ENCODE results near the gene PCNA.

Gene PCNA

GRCh38 chr20:5119435-5120184 is at the start of gene PCNA:
Gene PCNA, minus strand, starts transcription at chr20:5119958. Its CDS starts 160 bp downstream, at chr20:5119798.
- H3K9me3 ChIP-seq (ENCODE audit: low read length), result no peaks in the 10 kb centered on the region
- peak within 1 kb of the TSS; percentile 67 to 99 for H3K4me3 ChIP-seq (ENCODE audit: low read depth in 1 of 2, low read length in 2 of 2)
- H3K4me1 ChIP-seq (ENCODE audit: insufficient read depth, low read length), result peaks cover 14% of the 10 kb centered on the region
- peak within 1 kb of the TSS; percentile 92 for H3K27ac ChIP-seq (ENCODE audit: low read depth, low read length)
- peak within 1 kb of the TSS; percentile 72 for H3K9ac ChIP-seq (ENCODE audit: low read length)
- peaks cover 12% of the 10 kb centered on the region for H3K36me3 ChIP-seq (ENCODE audit: insufficient read depth, low read length)
- H3K27me3 ChIP-seq (ENCODE audit: control insufficient read depth in 1 of 2, insufficient read depth in 2 of 2, low read length in 2 of 2), result no peaks in the 10 kb centered on the region

DNA sequence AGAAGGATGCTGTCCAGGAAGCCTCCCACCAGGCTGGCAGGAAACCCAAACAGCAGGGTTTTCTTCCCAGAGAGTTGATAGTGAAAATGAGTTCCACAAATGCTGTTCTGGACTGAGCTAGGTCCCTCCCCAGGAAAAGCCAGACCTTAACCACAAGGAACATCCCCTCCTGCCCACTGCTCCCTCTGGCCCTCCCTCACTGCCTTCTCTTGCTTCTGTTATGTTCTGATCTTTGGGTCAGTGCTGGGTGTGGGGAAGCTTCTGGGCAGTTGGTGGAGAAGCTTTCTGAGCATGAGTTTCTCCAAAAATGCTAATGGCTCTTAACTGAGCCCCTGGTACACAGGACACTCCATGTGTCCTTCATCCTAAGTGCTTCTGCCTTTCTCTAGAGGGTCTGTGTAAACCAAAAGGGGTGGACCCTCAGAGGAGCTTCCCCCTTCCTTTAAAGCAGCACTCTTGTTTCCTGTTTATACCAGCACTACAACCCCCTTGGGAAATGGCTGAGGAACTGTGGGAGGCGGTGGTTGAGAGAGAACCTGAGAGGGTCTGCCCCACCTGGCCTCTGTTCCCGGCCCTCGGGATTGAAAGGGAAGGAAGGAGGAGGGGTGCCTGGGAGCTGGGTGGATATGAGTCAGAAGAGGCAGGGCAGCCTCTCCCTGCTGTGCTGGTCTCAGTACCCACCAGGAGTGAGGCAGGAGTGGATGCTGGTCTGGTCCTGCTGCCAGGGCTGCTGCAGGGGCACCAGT is 49.1 kb upstream of the PCNA start:
- Histone ChIP-seq H3K4me3 (ENCODE audit: low read depth in 1 of 2, low read length in 2 of 2) (no peak overlapping the region), H3K9me3 (ENCODE audit: low read length) (no peaks in the 10 kb centered on the region), H3K36me3 (ENCODE audit: insufficient read depth, low read length) (peaks cover 4% of the 10 kb centered on the region), H3K27ac (ENCODE audit: low read depth, low read length) (no peak overlapping the region), H3K4me1 (ENCODE audit: insufficient read depth, low read length) (peaks cover 27% of the 10 kb centered on the region), H3K9ac (ENCODE audit: low read length) (no peak overlapping the region), H3K27me3 (ENCODE audit: control insufficient read depth in 1 of 2, insufficient read depth in 2 of 2, low read length in 2 of 2) (no peaks in the 10 kb centered on the region)

GRCh38 chr20:5164645-5165625 is 45.2 kb upstream of the PCNA start:
- Histone ChIP-seq H3K9ac (ENCODE audit: low read length) (no peak overlapping the region), H3K27ac (ENCODE audit: low read depth, low read length) (no peak overlapping the region), H3K4me1 (ENCODE audit: insufficient read depth, low read length) (peaks cover 12% of the 10 kb centered on the region), H3K27me3 (ENCODE audit: control insufficient read depth in 1 of 2, insufficient read depth in 2 of 2, low read length in 2 of 2) (no peaks in the 10 kb centered on the region), H3K36me3 (ENCODE audit: insufficient read depth, low read length) (no peaks in the 10 kb centered on the region), H3K9me3 (ENCODE audit: low read length) (no peaks in the 10 kb centered on the region), H3K4me3 (ENCODE audit: low read depth in 1 of 2, low read length in 2 of 2) (no peak overlapping the region)

GRCh38 chr20:5161536-5162164 is 41.9 kb upstream of the PCNA start:
- no peaks in the 10 kb centered on the region for H3K4me1 ChIP-seq (ENCODE audit: insufficient read depth, low read length)

GRCh38 chr20:5160882-5161281 is 41.1 kb upstream of the PCNA start:
- H3K4me1 ChIP-seq (ENCODE audit: insufficient read depth, low read length), result peaks cover 6% of the 10 kb centered on the region
- no peak overlapping the region for H3K4me3 ChIP-seq (ENCODE audit: low read depth in 1 of 2, low read length in 2 of 2)
- H3K27me3 ChIP-seq (ENCODE audit: control insufficient read depth in 1 of 2, insufficient read depth in 2 of 2, low read length in 2 of 2), result no peaks in the 10 kb centered on the region
- no peak overlapping the region for H3K27ac ChIP-seq (ENCODE audit: low read depth, low read length)
- no peak overlapping the region for H3K9ac ChIP-seq (ENCODE audit: low read length)
- H3K36me3 ChIP-seq (ENCODE audit: insufficient read depth, low read length), result no peaks in the 10 kb centered on the region
- H3K9me3 ChIP-seq (ENCODE audit: low read length), result no peaks in the 10 kb centered on the region

More at GRCh38 chr20:5161536-5162164, 41.9 kb upstream of the PCNA start:
- Histone ChIP-seq H3K4me3 (ENCODE audit: low read depth in 1 of 2, low read length in 2 of 2) (no peak overlapping the region), H3K27me3 (ENCODE audit: control insufficient read depth in 1 of 2, insufficient read depth in 2 of 2, low read length in 2 of 2) (no peaks in the 10 kb centered on the region), H3K9me3 (ENCODE audit: low read length) (no peaks in the 10 kb centered on the region), H3K27ac (ENCODE audit: low read depth, low read length) (no peak overlapping the region), H3K36me3 (ENCODE audit: insufficient read depth, low read length) (no peaks in the 10 kb centered on the region), H3K9ac (ENCODE audit: low read length) (no peak overlapping the region)

GRCh38 chr20:5159928-5160327 is 40.2 kb upstream of the PCNA start:
- Histone ChIP-seq H3K4me3 (ENCODE audit: low read depth in 1 of 2, low read length in 2 of 2) (no peak overlapping the region), H3K4me1 (ENCODE audit: insufficient read depth, low read length) (peaks cover 12% of the 10 kb centered on the region), H3K9ac (ENCODE audit: low read length) (no peak overlapping the region), H3K27ac (ENCODE audit: low read depth, low read length) (no peak overlapping the region), H3K36me3 (ENCODE audit: insufficient read depth, low read length) (no peaks in the 10 kb centered on the region), H3K9me3 (ENCODE audit: low read length) (no peaks in the 10 kb centered on the region), H3K27me3 (ENCODE audit: control insufficient read depth in 1 of 2, insufficient read depth in 2 of 2, low read length in 2 of 2) (no peaks in the 10 kb centered on the region)

DNA sequence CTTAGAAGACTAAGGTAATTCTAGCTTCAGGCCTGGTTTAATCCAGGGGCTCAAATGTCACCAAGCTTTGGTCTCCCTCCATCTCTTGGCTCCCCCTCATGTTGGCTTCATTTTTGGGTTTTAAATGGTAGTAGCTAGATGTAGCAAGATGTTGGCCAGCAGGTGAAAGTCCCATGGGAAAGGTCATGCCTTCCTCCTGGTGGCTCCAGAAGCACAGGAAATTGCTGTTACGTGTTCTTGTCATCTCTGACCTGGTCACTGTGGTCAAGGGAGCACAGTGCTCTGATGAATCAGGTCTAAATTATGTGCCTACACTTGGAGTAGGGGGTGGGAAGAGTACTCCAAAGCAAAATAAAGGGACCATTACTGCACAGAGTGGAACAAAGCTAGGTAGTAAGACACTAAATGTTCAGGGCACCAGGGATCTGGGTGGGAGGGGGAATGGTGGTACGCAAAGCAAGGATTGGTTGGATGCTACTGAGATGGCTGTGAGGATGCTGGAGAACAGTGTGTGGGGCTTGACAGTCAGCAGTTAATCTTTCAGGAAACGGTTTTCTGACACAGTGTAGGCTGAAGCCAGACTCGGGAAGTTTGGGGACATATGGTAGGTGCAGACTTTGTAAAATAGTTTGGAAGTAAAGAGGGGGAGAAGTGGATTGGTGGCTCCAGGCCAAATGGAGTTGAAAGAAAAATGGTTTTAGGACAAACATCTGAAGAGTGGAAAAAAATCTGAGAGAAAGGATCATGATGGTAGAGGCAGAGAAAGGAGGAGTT is 37.1 kb upstream of the PCNA start:
- Histone ChIP-seq H3K4me3 (ENCODE audit: low read depth in 1 of 2, low read length in 2 of 2) (no peak overlapping the region), H3K4me1 (ENCODE audit: insufficient read depth, low read length) (peaks cover 22% of the 10 kb centered on the region), H3K9me3 (ENCODE audit: low read length) (no peaks in the 10 kb centered on the region), H3K27ac (ENCODE audit: low read depth, low read length) (no peak overlapping the region), H3K36me3 (ENCODE audit: insufficient read depth, low read length) (no peaks in the 10 kb centered on the region), H3K9ac (ENCODE audit: low read length) (no peak overlapping the region), H3K27me3 (ENCODE audit: control insufficient read depth in 1 of 2, insufficient read depth in 2 of 2, low read length in 2 of 2) (no peaks in the 10 kb centered on the region)

DNA sequence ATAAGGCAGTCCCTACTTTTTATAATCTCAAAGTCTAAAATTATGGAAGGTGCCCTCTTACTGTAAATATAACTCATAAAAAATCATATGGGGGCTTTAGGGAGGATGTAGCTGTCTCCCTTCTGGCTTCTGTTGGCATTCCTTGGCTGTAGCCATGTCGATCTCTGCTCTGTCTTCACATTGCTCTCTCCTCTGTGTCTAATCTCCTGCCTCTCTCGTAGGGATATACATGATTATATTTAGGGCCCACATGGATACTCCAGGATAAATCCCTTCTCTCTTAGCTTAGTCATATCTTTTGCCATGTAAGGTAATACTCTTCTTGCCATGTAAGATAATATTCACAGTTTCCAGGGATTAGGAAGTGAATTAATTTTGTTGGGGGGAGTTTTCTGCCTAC is 35.6 kb upstream of the PCNA start:
- no peaks in the 10 kb centered on the region for H3K36me3 ChIP-seq (ENCODE audit: insufficient read depth, low read length)
- H3K27me3 ChIP-seq (ENCODE audit: control insufficient read depth in 1 of 2, insufficient read depth in 2 of 2, low read length in 2 of 2), result no peaks in the 10 kb centered on the region
- no peak overlapping the region for H3K27ac ChIP-seq (ENCODE audit: low read depth, low read length)
- H3K9me3 ChIP-seq (ENCODE audit: low read length), result no peaks in the 10 kb centered on the region
- H3K4me1 ChIP-seq (ENCODE audit: insufficient read depth, low read length), result peaks cover 27% of the 10 kb centered on the region
- no peak overlapping the region for H3K9ac ChIP-seq (ENCODE audit: low read length)
- no peak overlapping the region for H3K4me3 ChIP-seq (ENCODE audit: low read depth in 1 of 2, low read length in 2 of 2)

- H3K27ac ChIP-seq (ENCODE audit: low read depth, low read length), result no peak overlapping the region
- no peaks in the 10 kb centered on the region for H3K36me3 ChIP-seq (ENCODE audit: insufficient read depth, low read length)
- no peaks in the 10 kb centered on the region for H3K9me3 ChIP-seq (ENCODE audit: low read length)
- peaks cover 34% of the 10 kb centered on the region for H3K4me1 ChIP-seq (ENCODE audit: insufficient read depth, low read length)
- H3K4me3 ChIP-seq (ENCODE audit: low read depth in 1 of 2, low read length in 2 of 2), result no peak overlapping the region
- H3K27me3 ChIP-seq (ENCODE audit: control insufficient read depth in 1 of 2, insufficient read depth in 2 of 2, low read length in 2 of 2), result no peaks in the 10 kb centered on the region
- no peak overlapping the region for H3K9ac ChIP-seq (ENCODE audit: low read length)
Measured at GRCh38 chr20:5154543-5154925, 34.8 kb upstream of the PCNA start.

Measured in muscle layer of colon (tissue), 2 donors.